ENCODE results near the gene ZC3H14.

- TF ChIP-seq TAF1 (conservative IDR thresholded peaks at IDR 0.05) (no peak), MAX (IDR thresholded peaks at IDR 0.05) (no peak), EGR1 (IDR thresholded peaks at IDR 0.05; ENCODE audit: low read depth in 2 of 2) (no peak), CTCF (IDR thresholded peaks at IDR 0.05; ENCODE audit: low read depth, low read length, missing input control) (no peak), RAD21 (IDR thresholded peaks at IDR 0.05) (no peak), YY1 (IDR thresholded peaks at IDR 0.05) (no peak), JUND (IDR thresholded peaks at IDR 0.05) (no peak), SP1 (IDR thresholded peaks at IDR 0.05) (no peak)
These were observed 41.0 kb upstream of the ZC3H14 start for GRCh38 chr14:88521818-88522217.
